ENCODE results near the gene ADORA3. TPM values are rescaled to one million over a fixed set of nuclear protein-coding genes. Genes with fewer than 3 reads are reported as not detected.

The ADORA3 gene
- total and polyA plus RNA-seq, 8 donors = 0.32 to 7.3 (median 1.2) TPM

DNA sequence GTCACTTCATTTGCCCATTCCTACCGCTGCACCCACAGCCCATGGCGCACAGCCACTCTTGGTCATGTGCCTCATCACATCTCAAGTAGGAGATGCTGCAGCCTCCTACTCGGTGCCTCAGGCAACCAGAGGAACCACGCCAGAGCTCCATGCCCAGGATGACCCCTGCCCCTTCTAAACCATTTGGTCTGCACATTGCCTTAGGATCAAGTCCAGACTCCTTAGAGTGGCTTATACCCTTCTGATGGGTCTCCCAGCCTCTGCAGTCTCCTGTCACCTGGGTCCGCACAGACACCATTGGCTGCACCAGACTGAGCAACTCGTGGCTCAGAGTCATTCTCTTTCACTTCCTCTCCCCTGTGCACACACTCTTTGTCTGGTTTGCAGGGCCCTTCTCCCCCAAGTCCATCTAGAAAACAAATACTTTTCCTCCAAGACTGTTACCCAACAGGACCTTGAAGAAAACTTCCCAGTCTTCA, 2.2 kb upstream of the ADORA3 start:
- DNase-seq (peak in 1 of 6 donors; percentile 45), FAIRE-seq (no peak), ATAC-seq (peak in 1 of 4 donors; percentile 4)
- Histone ChIP-seq H3K4me3 (no peak overlapping the region), H3K27ac (peak overlapping the region in 2 of 4 donors; percentile 23 to 55), H3K27me3 (no peaks in the 10 kb centered on the region), H3K9me3 (no peaks in the 10 kb centered on the region), H3K4me1 (peaks cover 0 to 17% (median 0%) of the 10 kb centered on the region in 3 donors), H3K36me3 (no peaks in the 10 kb centered on the region)
- intact Hi-C loops (cut with DNase I) = loop anchor here in 1 of 3 donors (10.0 kb wide), 1 partner anchor 259 kb away; no protein-coding TSS in a partner anchor
- TF ChIP-seq, protein P1, sequence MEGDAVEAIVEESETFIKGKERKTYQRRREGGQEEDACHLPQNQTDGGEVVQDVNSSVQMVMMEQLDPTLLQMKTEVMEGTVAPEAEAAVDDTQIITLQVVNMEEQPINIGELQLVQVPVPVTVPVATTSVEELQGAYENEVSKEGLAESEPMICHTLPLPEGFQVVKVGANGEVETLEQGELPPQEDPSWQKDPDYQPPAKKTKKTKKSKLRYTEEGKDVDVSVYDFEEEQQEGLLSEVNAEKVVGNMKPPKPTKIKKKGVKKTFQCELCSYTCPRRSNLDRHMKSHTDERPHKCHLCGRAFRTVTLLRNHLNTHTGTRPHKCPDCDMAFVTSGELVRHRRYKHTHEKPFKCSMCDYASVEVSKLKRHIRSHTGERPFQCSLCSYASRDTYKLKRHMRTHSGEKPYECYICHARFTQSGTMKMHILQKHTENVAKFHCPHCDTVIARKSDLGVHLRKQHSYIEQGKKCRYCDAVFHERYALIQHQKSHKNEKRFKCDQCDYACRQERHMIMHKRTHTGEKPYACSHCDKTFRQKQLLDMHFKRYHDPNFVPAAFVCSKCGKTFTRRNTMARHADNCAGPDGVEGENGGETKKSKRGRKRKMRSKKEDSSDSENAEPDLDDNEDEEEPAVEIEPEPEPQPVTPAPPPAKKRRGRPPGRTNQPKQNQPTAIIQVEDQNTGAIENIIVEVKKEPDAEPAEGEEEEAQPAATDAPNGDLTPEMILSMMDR (IDR thresholded peaks at IDR 0.05) = no peak
- 82 to 87% methylated on average over 6 of the region's 6 CpGs for WGBS, 2 donors

DNA sequence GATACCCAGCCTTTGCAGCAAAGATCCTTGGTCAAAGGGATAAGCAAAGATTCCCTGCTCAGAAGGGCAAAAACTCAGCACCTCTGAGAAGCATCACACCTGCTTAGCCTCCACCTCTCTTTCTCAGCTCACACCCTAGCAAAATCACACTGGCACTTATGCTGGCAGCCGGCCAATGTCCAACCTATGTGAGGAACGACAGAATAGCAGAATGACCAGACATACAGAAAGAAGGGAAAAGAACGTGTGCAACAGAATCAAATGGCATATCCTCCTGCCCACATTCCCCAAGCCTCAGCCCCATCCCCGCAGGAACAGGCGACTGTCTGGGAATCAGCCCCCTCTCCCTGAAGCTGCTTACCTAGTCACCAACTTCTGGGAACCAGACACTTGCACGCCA, 664 bp upstream of the ADORA3 start:
- DNase-seq = no peak
- Histone ChIP-seq H3K27ac (peak overlapping the region in 1 of 4 donors; percentile 18), H3K4me3 (no peak overlapping the region), H3K36me3 (no peaks in the 10 kb centered on the region), H3K27me3 (no peaks in the 10 kb centered on the region), H3K4me1 (peaks cover 0 to 17% (median 0%) of the 10 kb centered on the region in 3 donors), H3K9me3 (no peaks in the 10 kb centered on the region)
- intact Hi-C loops (cut with DNase I) = loop anchor here in 1 of 3 donors (10.0 kb wide), 1 partner anchor 261 kb away; no protein-coding TSS in a partner anchor
- 40 to 46% methylated on average over 6 of the region's 6 CpGs for WGBS, 2 donors
- TF ChIP-seq, protein P1 (IDR thresholded peaks at IDR 0.05) = no peak
- no peak for ATAC-seq
- no peak for FAIRE-seq

DNA sequence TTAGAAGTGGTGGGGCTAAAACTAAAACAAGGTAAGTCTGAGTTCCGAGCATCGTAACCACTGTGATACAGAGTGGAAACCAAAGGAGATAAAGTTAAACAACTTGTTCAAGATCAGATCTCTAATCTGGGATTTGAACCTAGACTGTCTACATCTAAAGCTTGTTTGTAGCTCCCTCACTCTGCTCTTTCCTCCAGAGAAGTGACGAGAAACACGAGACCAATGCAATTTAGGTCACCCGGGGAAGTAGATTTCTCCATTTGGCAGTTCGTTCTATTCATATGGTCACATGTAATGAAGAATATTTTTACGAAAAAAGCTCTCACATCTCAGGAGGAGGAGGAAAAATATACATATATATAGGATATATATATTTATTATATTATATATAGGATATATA, 1.8 kb downstream of the ADORA3 start:
- no peak for DNase-seq
- H3K27ac ChIP-seq = no peak overlapping the region
- H3K27me3 ChIP-seq = no peaks in the 10 kb centered on the region
- no peaks in the 10 kb centered on the region for H3K4me1 ChIP-seq
- WGBS, 2 donors = 64 to 76% methylated on average over 7 of the region's 7 CpGs
- no peak for FAIRE-seq
- no peak for ATAC-seq
- no peaks in the 10 kb centered on the region for H3K9me3 ChIP-seq
- H3K4me3 ChIP-seq = no peak overlapping the region
- H3K36me3 ChIP-seq = no peaks in the 10 kb centered on the region
- intact Hi-C loops (cut with DNase I) = loop anchor here in 1 of 3 donors (10.0 kb wide), 1 partner anchor 263 kb away; no protein-coding TSS in a partner anchor
- TF ChIP-seq, protein P1 (IDR thresholded peaks at IDR 0.05) = no peak

DNA sequence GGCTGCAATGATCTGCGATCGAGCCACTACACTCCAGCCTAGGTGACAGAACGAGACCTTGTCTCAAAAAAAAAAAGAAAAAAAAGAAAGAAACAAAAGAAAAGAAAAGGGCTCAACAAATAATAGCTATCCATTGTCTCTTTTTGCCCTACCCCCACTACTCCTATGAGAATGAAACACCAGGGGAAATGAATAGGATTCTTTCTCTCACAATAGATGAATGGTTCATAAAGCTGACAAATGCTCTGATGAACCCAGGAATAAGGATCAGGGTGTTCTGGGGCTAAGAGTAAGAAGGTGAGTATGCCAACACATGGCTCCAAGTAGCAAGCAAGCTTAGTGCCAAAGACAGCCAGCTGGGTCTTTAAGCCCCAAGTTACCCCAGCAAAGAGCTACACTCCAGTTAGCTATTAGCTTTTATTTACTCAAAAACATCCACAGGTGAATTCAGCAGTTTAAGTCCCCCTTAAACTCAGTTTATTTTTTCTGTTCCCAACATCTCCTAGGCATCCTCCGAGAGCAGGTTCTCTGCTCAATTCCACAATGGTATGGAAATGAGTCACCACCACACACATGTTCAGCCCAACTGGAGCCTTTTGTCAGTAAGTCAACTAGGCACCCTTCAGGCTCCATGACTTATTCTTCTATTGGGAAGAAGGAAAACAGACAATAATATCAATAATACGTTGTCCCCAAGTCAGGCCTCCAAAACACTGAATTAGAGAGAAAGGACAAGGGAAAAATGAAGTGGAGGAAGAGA, 4.2 kb downstream of the ADORA3 start:
- DNase-seq = no peak
- TF ChIP-seq, protein P1 (IDR thresholded peaks at IDR 0.05) = no peak
- intact Hi-C loops (cut with DNase I) = no loop called here
- FAIRE-seq = no peak
- WGBS, 2 donors = 84 to 92% methylated on average over 5 of the region's 5 CpGs
- no peak overlapping the region for H3K4me3 ChIP-seq
- H3K27me3 ChIP-seq = no peaks in the 10 kb centered on the region
- H3K9me3 ChIP-seq = no peaks in the 10 kb centered on the region
- no peaks in the 10 kb centered on the region for H3K4me1 ChIP-seq
- H3K27ac ChIP-seq = no peak overlapping the region
- no peaks in the 10 kb centered on the region for H3K36me3 ChIP-seq
- ATAC-seq = no peak

DNA sequence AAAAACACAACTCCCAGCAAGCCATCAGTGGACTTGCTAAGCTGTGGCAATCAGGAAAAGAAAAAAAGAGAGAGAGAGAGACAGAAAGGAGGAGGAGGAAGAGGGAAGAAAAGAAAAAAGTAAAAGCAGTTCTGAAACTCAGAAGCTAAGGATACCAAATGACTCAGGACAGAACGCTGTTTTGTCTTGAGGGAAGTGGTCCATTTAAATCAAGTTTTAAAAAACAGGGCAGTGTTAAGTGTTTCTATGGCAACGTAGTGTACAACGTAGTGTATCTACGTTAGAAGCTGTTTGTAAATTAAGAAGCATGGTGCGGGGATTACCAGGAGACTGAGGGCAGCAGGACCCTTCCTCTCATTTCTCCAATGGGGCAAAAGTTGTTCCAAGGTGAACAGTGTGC, 5.8 kb downstream of the ADORA3 start:
- no peak for DNase-seq
- peak in 1 of 4 donors; percentile 13 for ATAC-seq
- Histone ChIP-seq H3K36me3 (no peaks in the 10 kb centered on the region), H3K4me1 (no peaks in the 10 kb centered on the region), H3K27me3 (no peaks in the 10 kb centered on the region), H3K27ac (no peak overlapping the region), H3K9me3 (no peaks in the 10 kb centered on the region), H3K4me3 (no peak overlapping the region)
- intact Hi-C loops (cut with DNase I) = no loop called here
- TF ChIP-seq, protein P1 (IDR thresholded peaks at IDR 0.05) = no peak
- no peak for FAIRE-seq
- 60 to 65% methylated on average over 5 of the region's 5 CpGs for WGBS, 2 donors
